IPS-NIHi11 (cell line): Measurements from ENCODE around the gene SGK2.
A peak's percentile ranks its signal among the peaks of the same experiment; 100 is the strongest.
"Not testable (repeated sequence)": the region's sequence is repeated elsewhere in the genome, so short reads cannot be mapped to it uniquely, and the experiment has no call there.

Experiments
- DNase-seq: peaks from one replicate; pipeline ENCODE4 v3.0.0; 2012; ENCODE audit warnings: mixed read lengths, low spot score

SGK2 gene

DNA sequence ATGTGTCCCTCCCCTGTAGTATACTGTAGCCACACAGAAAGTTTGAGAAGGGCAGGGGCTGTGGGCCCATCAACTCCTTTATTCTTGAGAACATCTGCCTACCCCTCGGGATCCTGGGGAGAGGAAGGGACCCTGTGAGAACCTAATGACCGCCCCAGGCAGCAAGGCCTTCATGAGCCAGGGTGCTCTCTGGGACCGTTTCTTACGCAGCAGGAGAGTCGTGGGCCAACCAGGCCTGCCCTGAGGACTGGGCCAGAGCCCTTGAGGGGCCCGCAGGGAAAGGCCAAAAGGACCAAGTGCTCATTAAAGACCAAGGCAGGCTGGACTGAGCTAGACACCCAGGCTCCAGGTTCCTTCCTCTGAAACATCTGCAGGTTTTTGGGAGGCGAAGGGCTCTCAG is 5.2 kb downstream of the SGK2 start:
- no peak for DNase-seq

DNA sequence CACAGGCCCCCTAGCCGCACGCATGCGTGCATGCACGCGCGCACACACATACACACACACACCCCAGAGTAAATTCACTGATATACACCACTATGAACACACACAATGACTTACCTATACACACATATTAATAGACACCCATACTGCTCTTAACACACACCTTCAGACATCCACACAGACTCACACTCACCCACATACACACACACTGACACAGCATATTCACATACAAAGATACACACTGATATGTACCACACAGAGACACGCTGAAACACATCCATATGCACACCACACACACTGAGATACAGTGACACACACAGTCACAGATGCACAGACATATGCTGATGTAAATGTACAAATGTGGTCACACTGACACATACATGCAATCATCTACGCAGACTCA is 5.6 kb downstream of the SGK2 start:
- no peak for DNase-seq

GRCh38 chr20:43564993-43565757 is 6.3 kb downstream of the SGK2 start:
- DNase-seq: no peak

DNA sequence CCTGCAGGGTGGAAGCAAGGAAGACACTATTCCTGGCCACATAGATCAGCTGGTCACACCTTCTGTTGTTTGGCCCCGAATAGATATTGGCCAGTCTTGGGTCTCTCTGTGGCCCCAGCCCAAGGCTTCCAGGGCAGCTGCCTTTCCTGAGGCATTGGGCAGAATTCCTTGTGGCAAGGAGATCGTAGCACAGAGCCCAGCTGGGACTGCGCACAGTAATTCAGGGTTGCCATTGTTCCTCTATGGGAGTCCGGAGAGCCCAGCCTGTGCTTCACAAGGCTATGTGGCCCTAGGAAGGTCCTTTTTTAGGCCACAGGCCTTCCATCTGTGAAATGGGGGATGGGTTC is 6.9 kb downstream of the SGK2 start:
- DNase-seq: no peak

GRCh38 chr20:43567477-43567876 is 8.7 kb downstream of the SGK2 start:
- DNase-seq: no peak

GRCh38 chr20:43568706-43569105 is 9.9 kb downstream of the SGK2 start:
- no peak for DNase-seq

- peak; percentile 2 for DNase-seq
Measured at GRCh38 chr20:43569282-43569681, 10.5 kb downstream of the SGK2 start.

DNA sequence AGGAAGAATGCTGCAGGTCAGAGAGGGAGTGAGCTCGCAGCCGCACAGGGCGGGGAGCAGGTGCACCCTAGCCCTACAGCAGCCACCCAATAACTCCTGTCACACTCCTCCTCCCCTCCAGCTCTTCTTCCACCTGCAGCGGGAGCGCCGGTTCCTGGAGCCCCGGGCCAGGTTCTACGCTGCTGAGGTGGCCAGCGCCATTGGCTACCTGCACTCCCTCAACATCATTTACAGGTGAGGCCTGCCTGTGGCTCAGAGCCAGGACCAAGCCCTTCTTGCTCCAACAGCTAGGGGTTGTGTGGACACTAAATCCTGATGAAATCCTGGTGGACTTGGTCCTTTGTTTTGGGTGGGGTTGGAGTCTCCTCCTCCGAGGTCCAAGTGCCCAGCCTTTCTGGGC is 11.7 kb downstream of the SGK2 start:
- DNase-seq: peak; percentile 5

GRCh38 chr20:43571310-43571709 is 12.5 kb downstream of the SGK2 start:
- DNase-seq: no peak

DNA sequence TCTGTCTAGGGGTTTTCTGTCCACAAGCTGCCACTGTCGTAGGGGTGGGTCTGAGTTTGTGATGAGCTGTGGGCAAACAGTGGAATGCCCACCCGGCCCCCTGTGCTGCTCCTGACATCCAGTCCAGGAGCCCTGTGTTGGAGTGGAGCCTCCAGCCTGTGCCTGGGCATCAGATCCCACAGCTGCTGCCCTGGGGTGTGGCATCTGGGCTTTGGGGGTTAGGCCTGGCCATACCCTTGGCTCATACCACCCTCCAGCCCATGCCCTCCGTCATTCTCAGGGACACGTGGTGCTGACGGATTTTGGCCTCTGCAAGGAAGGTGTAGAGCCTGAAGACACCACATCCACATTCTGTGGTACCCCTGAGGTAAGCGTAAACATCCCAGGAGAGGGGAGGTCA is 12.9 kb downstream of the SGK2 start:
- DNase-seq: no peak

- DNase-seq: no peak
Measured at GRCh38 chr20:43572891-43573290, 14.1 kb downstream of the SGK2 start.

DNA sequence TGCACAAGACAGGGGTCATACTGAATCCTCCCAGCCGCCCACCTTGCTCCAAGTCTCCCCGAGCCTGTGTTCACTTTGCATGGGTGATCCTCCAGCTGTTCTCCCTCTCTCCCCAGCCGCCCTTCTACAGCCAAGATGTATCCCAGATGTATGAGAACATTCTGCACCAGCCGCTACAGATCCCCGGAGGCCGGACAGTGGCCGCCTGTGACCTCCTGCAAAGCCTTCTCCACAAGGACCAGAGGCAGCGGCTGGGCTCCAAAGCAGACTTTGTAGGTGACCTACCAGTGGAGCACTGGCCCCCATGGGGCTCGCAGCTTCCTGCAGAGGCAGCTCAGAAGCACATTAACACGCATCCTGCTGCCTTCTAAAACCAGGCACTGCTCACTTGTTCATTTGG is 17.3 kb downstream of the SGK2 start:
- peak; percentile 1 for DNase-seq

- DNase-seq: no peak
Measured at GRCh38 chr20:43579861-43580793, 21.3 kb downstream of the SGK2 start.

DNA sequence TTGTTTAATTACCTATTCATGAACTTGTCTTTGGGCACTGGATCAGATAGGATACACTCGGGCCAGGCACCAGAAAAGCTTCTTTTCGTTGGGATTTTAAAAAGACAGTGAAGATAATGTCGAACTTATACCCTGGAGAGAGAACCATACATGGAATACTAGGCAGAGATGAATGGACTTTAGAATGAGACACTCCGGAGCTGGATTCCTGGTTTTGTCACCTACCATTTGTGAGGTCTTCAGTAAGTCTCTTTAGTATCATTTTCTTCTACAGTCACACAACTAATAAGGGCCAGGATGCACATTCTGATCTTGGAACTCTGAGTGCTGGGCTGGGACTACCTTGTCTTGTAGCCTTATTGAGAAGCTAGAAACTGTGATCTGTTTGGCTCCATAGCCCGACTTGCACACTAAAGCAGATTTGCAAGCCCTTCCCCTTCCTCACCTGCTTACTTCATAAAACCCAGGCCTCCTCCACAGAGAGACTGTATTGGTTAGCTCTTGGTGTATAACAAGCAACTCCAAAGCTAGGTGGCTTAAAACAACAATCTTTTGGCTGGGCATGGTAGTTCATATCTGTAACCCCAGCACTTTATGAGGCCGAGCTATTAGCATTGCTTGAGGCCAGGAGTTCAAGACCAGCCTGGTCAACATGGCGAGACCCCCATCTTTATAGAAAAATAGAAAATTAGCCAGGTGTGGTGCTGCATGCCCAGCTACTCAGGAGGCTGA is 24.5 kb downstream of the SGK2 start:
- no peak for DNase-seq

GRCh38 chr20:43583982-43584432 is 25.2 kb downstream of the SGK2 start:
- DNase-seq: no peak

GRCh38 chr20:43584448-43585136 is 25.8 kb downstream of the SGK2 start:
- DNase-seq: no peak

DNA sequence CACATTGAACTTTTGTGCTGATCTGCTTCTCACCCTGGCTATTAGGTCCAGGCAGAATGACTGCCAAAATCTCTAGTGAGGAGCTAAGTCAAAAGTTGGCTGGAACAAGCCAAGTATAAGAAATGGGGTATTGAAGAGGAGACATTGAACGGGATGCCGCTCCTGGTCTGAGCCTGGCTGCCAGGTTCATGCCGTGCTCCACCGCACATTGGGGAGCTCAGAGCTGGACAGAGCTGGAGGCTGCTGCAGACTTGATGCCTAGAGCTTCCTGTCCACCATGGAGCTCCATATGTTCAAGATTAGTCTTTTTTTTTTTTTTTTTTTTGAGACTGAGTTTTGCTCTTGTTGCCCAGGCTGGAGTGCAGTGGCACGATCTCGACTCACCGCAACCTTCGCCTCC is 27.8 kb downstream of the SGK2 start:
- no peak for DNase-seq

DNA sequence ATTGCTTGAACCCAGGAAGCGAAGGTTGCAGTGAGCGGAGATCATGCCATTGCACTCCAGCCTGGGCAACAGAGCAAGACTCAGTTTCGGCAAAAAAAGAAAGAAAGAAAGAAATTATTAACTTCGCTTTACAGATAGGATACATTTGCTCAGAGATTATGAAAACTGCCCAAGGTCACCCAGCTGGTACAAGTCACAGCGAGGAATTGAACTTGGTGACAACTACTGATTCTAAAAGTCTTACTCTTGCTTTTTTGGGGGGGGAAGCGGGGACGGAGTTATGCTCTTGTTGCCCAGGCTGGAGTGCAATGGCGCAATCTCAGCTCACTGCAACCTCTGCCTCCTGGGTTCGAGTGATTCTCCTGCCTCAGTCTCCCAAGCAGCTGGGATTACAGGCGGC is 29.7 kb downstream of the SGK2 start:
- not testable (repeated sequence) for DNase-seq

- peak; percentile 33 for DNase-seq
Measured at GRCh38 chr20:43590036-43590391, 31.2 kb downstream of the SGK2 start.

- peak; percentile 97 for DNase-seq
Measured at GRCh38 chr20:43590392-43591303, 31.8 kb downstream of the SGK2 start, which contains the start of gene IFT52. Gene IFT52, plus strand, starts transcription at chr20:43590937. Its CDS starts 3,762 bp downstream, at chr20:43594699.

DNA sequence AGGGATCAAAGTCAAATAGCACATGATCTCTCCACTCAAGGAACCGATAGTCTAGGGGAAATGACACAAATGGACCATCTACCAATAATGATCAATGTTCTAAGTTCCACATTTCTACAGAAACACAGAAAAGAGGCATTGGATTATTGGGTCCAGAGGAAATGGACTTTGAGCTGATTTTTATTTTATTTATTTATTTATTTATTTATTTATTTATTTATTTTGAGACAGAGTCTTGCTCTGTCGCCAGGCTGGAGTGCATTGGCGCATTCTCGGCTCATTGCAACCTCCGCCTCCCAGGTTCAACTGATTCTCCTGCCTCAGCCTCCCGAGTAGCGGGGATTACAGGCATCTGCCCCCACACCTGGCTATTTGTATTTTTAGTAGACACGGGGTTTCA is 43.1 kb downstream of the SGK2 start:
- not testable (repeated sequence) for DNase-seq
